ENCODE data around the gene DNAJB1. TPM values are rescaled to one million over a fixed set of nuclear protein-coding genes. Genes with fewer than 3 reads are reported as not detected.

DNAJB1 gene
- total and polyA plus RNA-seq, 2 of the 13 experiments (the other 11 are each of a cell fraction or from before 2014, with no cell fraction given), result 87.5 to 97.3 TPM

DNA sequence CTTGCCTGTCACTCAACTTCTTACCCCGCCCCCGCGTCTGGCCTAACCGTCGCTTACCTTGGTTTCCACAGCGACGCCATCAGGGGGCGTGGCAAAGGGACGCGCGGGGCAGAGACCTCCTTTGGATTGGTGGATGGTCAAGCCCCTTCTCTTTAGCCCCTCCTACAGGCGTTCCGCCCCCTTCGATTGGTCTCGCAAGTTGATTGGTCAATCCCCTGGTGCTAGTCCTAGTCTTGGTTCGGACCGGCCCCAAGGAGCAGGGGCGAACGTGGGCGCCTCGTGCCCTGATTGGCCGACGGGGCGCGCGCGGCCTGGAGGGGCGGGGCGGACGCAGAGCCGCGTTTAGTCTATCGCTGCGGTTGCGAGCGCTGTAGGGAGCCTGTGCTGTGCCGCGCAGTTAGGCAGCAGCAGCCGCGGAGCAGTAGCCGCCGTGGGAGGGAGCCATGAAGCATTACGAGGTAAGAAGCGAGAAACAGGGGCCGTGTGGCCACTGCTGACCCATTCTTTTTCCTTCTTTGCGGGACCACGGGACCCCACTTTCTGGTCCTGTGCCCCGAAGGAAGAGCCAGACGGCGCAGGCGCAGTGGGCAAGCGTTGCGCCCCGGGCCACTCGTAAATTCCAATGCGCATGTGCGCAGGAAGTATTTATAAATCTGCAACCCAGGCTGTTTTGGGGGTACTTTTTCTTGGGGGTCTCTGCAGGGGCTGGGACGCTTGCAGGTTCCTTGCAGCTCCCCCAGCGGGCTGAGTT lies 11.2 kb upstream of the DNAJB1 start, which contains the start of gene TECR (continued):
- no peak for TF ChIP-seq ZSCAN29 (CRISPR knock-in tag; conservative IDR thresholded peaks at IDR 0.05)
- no peak for TF ChIP-seq KDM4B (CRISPR knock-in tag; IDR thresholded peaks at IDR 0.05)
- TF ChIP-seq ZNF468 (CRISPR knock-in tag; IDR thresholded peaks at IDR 0.05), result no peak
- no peak for TF ChIP-seq SOX13 (IDR thresholded peaks at IDR 0.05)
- no peak for TF ChIP-seq SOX13 (CRISPR knock-in tag; conservative IDR thresholded peaks at IDR 0.05 in 1 of 2, IDR thresholded peaks at IDR 0.05 in 1 of 2)
- TF ChIP-seq ZFY (CRISPR knock-in tag; IDR thresholded peaks at IDR 0.05), result peak; percentile 79
- TF ChIP-seq, protein P1, sequence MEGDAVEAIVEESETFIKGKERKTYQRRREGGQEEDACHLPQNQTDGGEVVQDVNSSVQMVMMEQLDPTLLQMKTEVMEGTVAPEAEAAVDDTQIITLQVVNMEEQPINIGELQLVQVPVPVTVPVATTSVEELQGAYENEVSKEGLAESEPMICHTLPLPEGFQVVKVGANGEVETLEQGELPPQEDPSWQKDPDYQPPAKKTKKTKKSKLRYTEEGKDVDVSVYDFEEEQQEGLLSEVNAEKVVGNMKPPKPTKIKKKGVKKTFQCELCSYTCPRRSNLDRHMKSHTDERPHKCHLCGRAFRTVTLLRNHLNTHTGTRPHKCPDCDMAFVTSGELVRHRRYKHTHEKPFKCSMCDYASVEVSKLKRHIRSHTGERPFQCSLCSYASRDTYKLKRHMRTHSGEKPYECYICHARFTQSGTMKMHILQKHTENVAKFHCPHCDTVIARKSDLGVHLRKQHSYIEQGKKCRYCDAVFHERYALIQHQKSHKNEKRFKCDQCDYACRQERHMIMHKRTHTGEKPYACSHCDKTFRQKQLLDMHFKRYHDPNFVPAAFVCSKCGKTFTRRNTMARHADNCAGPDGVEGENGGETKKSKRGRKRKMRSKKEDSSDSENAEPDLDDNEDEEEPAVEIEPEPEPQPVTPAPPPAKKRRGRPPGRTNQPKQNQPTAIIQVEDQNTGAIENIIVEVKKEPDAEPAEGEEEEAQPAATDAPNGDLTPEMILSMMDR (CRISPR knock-in tag; IDR thresholded peaks at IDR 0.05), result 0 out of 2 replicates have a peak, but pooled peaks have one; percentile 12
- TF ChIP-seq, protein P2, sequence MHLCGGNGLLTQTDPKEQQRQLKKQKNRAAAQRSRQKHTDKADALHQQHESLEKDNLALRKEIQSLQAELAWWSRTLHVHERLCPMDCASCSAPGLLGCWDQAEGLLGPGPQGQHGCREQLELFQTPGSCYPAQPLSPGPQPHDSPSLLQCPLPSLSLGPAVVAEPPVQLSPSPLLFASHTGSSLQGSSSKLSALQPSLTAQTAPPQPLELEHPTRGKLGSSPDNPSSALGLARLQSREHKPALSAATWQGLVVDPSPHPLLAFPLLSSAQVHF (CRISPR knock-in tag; IDR thresholded peaks at IDR 0.05), result no peak
- TF ChIP-seq, protein P3, sequence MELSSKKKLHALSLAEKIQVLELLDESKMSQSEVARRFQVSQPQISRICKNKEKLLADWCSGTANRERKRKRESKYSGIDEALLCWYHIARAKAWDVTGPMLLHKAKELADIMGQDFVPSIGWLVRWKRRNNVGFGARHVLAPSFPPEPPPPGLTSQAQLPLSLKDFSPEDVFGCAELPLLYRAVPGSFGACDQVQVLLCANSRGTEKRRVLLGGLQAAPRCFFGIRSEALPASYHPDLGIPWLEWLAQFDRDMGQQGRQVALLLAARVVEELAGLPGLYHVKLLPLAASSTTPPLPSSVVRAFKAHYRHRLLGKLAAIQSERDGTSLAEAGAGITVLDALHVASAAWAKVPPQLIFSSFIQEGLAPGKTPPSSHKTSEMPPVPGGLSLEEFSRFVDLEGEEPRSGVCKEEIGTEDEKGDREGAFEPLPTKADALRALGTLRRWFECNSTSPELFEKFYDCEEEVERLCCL (CRISPR knock-in tag; IDR thresholded peaks at IDR 0.05; ENCODE audit: borderline replicate concordance), result peak; percentile 82; the same call in 1 of the 2 replicates
- no peak for TF ChIP-seq ZNF616 (CRISPR knock-in tag; IDR thresholded peaks at IDR 0.05; ENCODE audit: low read depth)
- no peak for TF ChIP-seq MATR3 (CRISPR knock-in tag; IDR thresholded peaks at IDR 0.05)
- TF ChIP-seq, protein P4, sequence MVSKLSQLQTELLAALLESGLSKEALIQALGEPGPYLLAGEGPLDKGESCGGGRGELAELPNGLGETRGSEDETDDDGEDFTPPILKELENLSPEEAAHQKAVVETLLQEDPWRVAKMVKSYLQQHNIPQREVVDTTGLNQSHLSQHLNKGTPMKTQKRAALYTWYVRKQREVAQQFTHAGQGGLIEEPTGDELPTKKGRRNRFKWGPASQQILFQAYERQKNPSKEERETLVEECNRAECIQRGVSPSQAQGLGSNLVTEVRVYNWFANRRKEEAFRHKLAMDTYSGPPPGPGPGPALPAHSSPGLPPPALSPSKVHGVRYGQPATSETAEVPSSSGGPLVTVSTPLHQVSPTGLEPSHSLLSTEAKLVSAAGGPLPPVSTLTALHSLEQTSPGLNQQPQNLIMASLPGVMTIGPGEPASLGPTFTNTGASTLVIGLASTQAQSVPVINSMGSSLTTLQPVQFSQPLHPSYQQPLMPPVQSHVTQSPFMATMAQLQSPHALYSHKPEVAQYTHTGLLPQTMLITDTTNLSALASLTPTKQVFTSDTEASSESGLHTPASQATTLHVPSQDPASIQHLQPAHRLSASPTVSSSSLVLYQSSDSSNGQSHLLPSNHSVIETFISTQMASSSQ (IDR thresholded peaks at IDR 0.05; ENCODE audit: low read depth), result no peak
- TF ChIP-seq, protein P4 (CRISPR knock-in tag; IDR thresholded peaks at IDR 0.05; ENCODE audit: borderline replicate concordance), result no peak
- TF ChIP-seq, protein P5, sequence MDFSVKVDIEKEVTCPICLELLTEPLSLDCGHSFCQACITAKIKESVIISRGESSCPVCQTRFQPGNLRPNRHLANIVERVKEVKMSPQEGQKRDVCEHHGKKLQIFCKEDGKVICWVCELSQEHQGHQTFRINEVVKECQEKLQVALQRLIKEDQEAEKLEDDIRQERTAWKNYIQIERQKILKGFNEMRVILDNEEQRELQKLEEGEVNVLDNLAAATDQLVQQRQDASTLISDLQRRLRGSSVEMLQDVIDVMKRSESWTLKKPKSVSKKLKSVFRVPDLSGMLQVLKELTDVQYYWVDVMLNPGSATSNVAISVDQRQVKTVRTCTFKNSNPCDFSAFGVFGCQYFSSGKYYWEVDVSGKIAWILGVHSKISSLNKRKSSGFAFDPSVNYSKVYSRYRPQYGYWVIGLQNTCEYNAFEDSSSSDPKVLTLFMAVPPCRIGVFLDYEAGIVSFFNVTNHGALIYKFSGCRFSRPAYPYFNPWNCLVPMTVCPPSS (IDR thresholded peaks at IDR 0.05), result no peak
- peak; percentile 39; the same call in 1 of the 2 replicates for TF ChIP-seq SRY (CRISPR knock-in tag; IDR thresholded peaks at IDR 0.05)
- TF ChIP-seq MIER3 (CRISPR knock-in tag; IDR thresholded peaks at IDR 0.05; ENCODE audit: borderline replicate concordance), result no peak
- no peak for TF ChIP-seq ISX (CRISPR knock-in tag; conservative IDR thresholded peaks at IDR 0.05)
- TF ChIP-seq, protein P6, sequence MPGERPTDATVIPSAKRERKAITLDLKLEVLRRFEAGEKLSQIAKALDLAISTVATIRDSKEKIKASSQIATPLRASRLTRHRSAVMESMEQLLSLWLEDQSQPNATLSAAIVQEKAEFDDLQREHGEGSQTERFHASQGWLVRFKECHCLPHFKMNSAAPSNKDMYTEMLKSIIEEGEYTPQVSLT (CRISPR knock-in tag; IDR thresholded peaks at IDR 0.05; ENCODE audit: borderline replicate concordance, low read depth), result no peak
- peak; percentile 98 for TF ChIP-seq ZNF501 (CRISPR knock-in tag; IDR thresholded peaks at IDR 0.05)
- 0 out of 2 replicates have a peak, but pooled peaks have one; percentile 55 for TF ChIP-seq ZNF441 (CRISPR knock-in tag; IDR thresholded peaks at IDR 0.05; ENCODE audit: borderline replicate concordance)
